ENCODE measurements around the gene ECE1.
"Not testable (repeated sequence)": the region's sequence is repeated elsewhere in the genome, so short reads cannot be mapped to it uniquely, and the experiment has no call there.

ECE1 gene

DNA sequence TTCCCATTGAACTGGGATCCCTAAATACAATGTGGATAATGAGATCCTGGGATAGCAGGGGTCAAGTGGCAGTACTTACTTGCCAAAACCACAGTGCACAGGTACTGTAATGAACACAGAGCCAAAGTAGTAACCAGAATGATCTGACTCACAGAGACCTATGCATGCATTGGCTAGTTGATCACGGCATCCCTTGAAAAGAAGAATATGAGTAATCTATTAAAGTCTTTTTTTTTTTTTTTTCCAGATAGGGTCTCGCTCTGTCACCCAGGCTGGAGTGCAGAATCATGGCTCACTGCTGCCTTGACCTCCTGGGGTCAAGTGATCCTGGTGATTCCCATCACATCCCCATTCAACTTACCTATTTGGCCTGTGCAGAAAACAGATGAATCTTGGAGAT, 84.1 kb downstream of the ECE1 start:
- H3K9me3 ChIP-seq (ENCODE audit: insufficient read depth, low read length), result no peaks in the 10 kb centered on the region
- H3K9ac ChIP-seq (ENCODE audit: insufficient read length, low read depth), result no peak overlapping the region
- no peaks in the 10 kb centered on the region for H3K27me3 ChIP-seq (ENCODE audit: insufficient read depth, insufficient read length)
- TF ChIP-seq SUZ12 (IDR thresholded peaks at IDR 0.05; ENCODE audit: extremely low read depth, insufficient read depth, insufficient read length) (no peak), ZNF274 (IDR thresholded peaks at IDR 0.05; ENCODE audit: low read depth, low read length) (no peak), YY1 (IDR thresholded peaks at IDR 0.05; ENCODE audit: insufficient read depth, insufficient read length) (no peak)
- H3K4me3 ChIP-seq (ENCODE audit: insufficient read length, low read depth), result no peak overlapping the region
- no peaks in the 10 kb centered on the region for H3K4me1 ChIP-seq (ENCODE audit: insufficient read depth, insufficient read length)
- no peak for DNase-seq (ENCODE audit: low read depth, low spot score)
- H3K36me3 ChIP-seq (ENCODE audit: insufficient read depth, insufficient read length, low read length), result no peaks in the 10 kb centered on the region

- TF ChIP-seq ZNF274 (IDR thresholded peaks at IDR 0.05; ENCODE audit: low read depth, low read length) (no peak), YY1 (IDR thresholded peaks at IDR 0.05; ENCODE audit: insufficient read depth, insufficient read length) (no peak), SUZ12 (IDR thresholded peaks at IDR 0.05; ENCODE audit: extremely low read depth, insufficient read depth, insufficient read length) (no peak)
- Histone ChIP-seq H3K27me3 (ENCODE audit: insufficient read depth, insufficient read length) (no peaks in the 10 kb centered on the region), H3K9me3 (ENCODE audit: insufficient read depth, low read length) (no peaks in the 10 kb centered on the region), H3K36me3 (ENCODE audit: insufficient read depth, insufficient read length, low read length) (no peaks in the 10 kb centered on the region), H3K4me1 (ENCODE audit: insufficient read depth, insufficient read length) (no peaks in the 10 kb centered on the region), H3K9ac (ENCODE audit: insufficient read length, low read depth) (no peak overlapping the region), H3K4me3 (ENCODE audit: insufficient read length, low read depth) (no peak overlapping the region)
- no peak for DNase-seq (ENCODE audit: low read depth, low spot score)
These were observed 84.8 kb downstream of the ECE1 start for GRCh38 chr1:21205416-21205815.

GRCh38 chr1:21201650-21202049, 88.6 kb downstream of the ECE1 start:
- no peak overlapping the region for H3K4me3 ChIP-seq (ENCODE audit: insufficient read length, low read depth)
- no peaks in the 10 kb centered on the region for H3K4me1 ChIP-seq (ENCODE audit: insufficient read depth, insufficient read length)
- no peaks in the 10 kb centered on the region for H3K9me3 ChIP-seq (ENCODE audit: insufficient read depth, low read length)
- DNase-seq (ENCODE audit: low read depth, low spot score), result no peak
- no peaks in the 10 kb centered on the region for H3K36me3 ChIP-seq (ENCODE audit: insufficient read depth, insufficient read length, low read length)
- H3K9ac ChIP-seq (ENCODE audit: insufficient read length, low read depth), result no peak overlapping the region
- TF ChIP-seq SUZ12 (IDR thresholded peaks at IDR 0.05; ENCODE audit: extremely low read depth, insufficient read depth, insufficient read length) (no peak), ZNF274 (IDR thresholded peaks at IDR 0.05; ENCODE audit: low read depth, low read length) (no peak), YY1 (IDR thresholded peaks at IDR 0.05; ENCODE audit: insufficient read depth, insufficient read length) (no peak)
- H3K27me3 ChIP-seq (ENCODE audit: insufficient read depth, insufficient read length), result no peaks in the 10 kb centered on the region

DNA sequence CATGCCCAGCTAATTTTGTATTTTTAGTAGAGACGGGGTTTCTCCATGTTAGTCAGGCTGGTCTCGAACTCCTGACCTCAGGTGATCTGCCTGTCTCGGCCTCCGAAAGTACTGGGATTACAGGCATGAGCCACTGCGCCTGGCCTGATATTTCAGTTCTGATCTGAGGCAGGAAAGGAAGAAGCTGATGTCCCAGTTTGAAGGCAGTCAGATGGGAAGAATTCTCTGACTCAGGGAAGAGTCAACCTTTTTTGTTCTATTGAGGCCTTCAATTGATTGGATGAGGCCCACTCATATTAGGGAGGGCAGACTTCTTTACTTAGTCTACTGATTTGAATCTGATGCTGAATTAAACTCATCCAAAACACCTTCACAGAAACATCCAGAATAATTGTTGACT, 89.0 kb downstream of the ECE1 start:
- not testable (repeated sequence) for H3K4me1 ChIP-seq (ENCODE audit: insufficient read depth, insufficient read length); H3K9me3 ChIP-seq (ENCODE audit: insufficient read depth, low read length); H3K27me3 ChIP-seq (ENCODE audit: insufficient read depth, insufficient read length); DNase-seq (ENCODE audit: low read depth, low spot score); H3K36me3 ChIP-seq (ENCODE audit: insufficient read depth, insufficient read length, low read length); H3K9ac ChIP-seq (ENCODE audit: insufficient read length, low read depth); H3K4me3 ChIP-seq (ENCODE audit: insufficient read length, low read depth)

GRCh38 chr1:21200767-21201166, 89.5 kb downstream of the ECE1 start:
- TF ChIP-seq SUZ12 (IDR thresholded peaks at IDR 0.05; ENCODE audit: extremely low read depth, insufficient read depth, insufficient read length), result no peak
- no peak for DNase-seq (ENCODE audit: low read depth, low spot score)
- Histone ChIP-seq H3K4me3 (ENCODE audit: insufficient read length, low read depth) (no peak overlapping the region), H3K9me3 (ENCODE audit: insufficient read depth, low read length) (no peaks in the 10 kb centered on the region), H3K27me3 (ENCODE audit: insufficient read depth, insufficient read length) (no peaks in the 10 kb centered on the region), H3K36me3 (ENCODE audit: insufficient read depth, insufficient read length, low read length) (no peaks in the 10 kb centered on the region), H3K9ac (ENCODE audit: insufficient read length, low read depth) (no peak overlapping the region), H3K4me1 (ENCODE audit: insufficient read depth, insufficient read length) (no peaks in the 10 kb centered on the region)

- TF ChIP-seq SUZ12 (IDR thresholded peaks at IDR 0.05; ENCODE audit: extremely low read depth, insufficient read depth, insufficient read length) (no peak), YY1 (IDR thresholded peaks at IDR 0.05; ENCODE audit: insufficient read depth, insufficient read length) (no peak)
- H3K9me3 ChIP-seq (ENCODE audit: insufficient read depth, low read length), result no peaks in the 10 kb centered on the region
- peaks cover 4% of the 10 kb centered on the region for H3K27me3 ChIP-seq (ENCODE audit: insufficient read depth, insufficient read length)
- no peaks in the 10 kb centered on the region for H3K36me3 ChIP-seq (ENCODE audit: insufficient read depth, insufficient read length, low read length)
- no peak for DNase-seq (ENCODE audit: low read depth, low spot score)
- no peak overlapping the region for H3K4me3 ChIP-seq (ENCODE audit: insufficient read length, low read depth)
- no peaks in the 10 kb centered on the region for H3K4me1 ChIP-seq (ENCODE audit: insufficient read depth, insufficient read length)
- no peak overlapping the region for H3K9ac ChIP-seq (ENCODE audit: insufficient read length, low read depth)
These were observed 91.3 kb downstream of the ECE1 start for GRCh38 chr1:21198929-21199328.

DNA sequence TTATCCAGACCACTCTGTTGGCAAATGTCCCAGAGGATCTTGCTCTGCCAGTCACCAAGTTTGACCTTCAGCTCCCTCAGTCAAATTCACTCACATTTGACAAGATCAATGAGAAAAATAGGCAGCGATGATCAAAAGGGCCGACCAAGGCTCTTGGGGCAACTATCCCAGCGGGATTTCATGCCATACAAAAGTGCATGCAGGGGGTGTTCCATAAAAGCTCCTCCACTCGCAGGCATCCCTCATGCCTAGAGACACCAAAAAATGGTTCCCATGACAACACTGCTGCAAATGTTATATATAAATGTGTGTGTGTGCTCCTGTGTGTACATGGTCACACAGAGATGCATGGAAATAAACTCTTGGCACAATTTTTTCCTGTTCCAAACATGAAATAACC, 97.4 kb downstream of the ECE1 start:
- Histone ChIP-seq H3K9me3 (ENCODE audit: insufficient read depth, low read length) (no peaks in the 10 kb centered on the region), H3K4me3 (ENCODE audit: insufficient read length, low read depth) (no peak overlapping the region), H3K4me1 (ENCODE audit: insufficient read depth, insufficient read length) (no peaks in the 10 kb centered on the region), H3K27me3 (ENCODE audit: insufficient read depth, insufficient read length) (peaks cover 40% of the 10 kb centered on the region), H3K9ac (ENCODE audit: insufficient read length, low read depth) (no peak overlapping the region), H3K36me3 (ENCODE audit: insufficient read depth, insufficient read length, low read length) (no peaks in the 10 kb centered on the region)
- no peak for TF ChIP-seq SUZ12 (IDR thresholded peaks at IDR 0.05; ENCODE audit: extremely low read depth, insufficient read depth, insufficient read length)
- TF ChIP-seq YY1 (IDR thresholded peaks at IDR 0.05; ENCODE audit: insufficient read depth, insufficient read length), result no peak
- no peak for DNase-seq (ENCODE audit: low read depth, low spot score)

- no peak for DNase-seq (ENCODE audit: low read depth, low spot score)
- TF ChIP-seq YY1 (IDR thresholded peaks at IDR 0.05; ENCODE audit: insufficient read depth, insufficient read length), result no peak
- no peak for TF ChIP-seq ZNF274 (IDR thresholded peaks at IDR 0.05; ENCODE audit: low read depth, low read length)
- TF ChIP-seq SUZ12 (IDR thresholded peaks at IDR 0.05; ENCODE audit: extremely low read depth, insufficient read depth, insufficient read length), result no peak
- Histone ChIP-seq H3K27me3 (ENCODE audit: insufficient read depth, insufficient read length) (peaks cover 46% of the 10 kb centered on the region), H3K4me1 (ENCODE audit: insufficient read depth, insufficient read length) (no peaks in the 10 kb centered on the region), H3K36me3 (ENCODE audit: insufficient read depth, insufficient read length, low read length) (no peaks in the 10 kb centered on the region), H3K4me3 (ENCODE audit: insufficient read length, low read depth) (no peak overlapping the region), H3K9ac (ENCODE audit: insufficient read length, low read depth) (no peak overlapping the region), H3K9me3 (ENCODE audit: insufficient read depth, low read length) (no peaks in the 10 kb centered on the region)
These were observed 98.0 kb downstream of the ECE1 start for GRCh38 chr1:21192284-21192683.

- not testable (repeated sequence) for H3K4me3 ChIP-seq (ENCODE audit: insufficient read length, low read depth); H3K9ac ChIP-seq (ENCODE audit: insufficient read length, low read depth); H3K4me1 ChIP-seq (ENCODE audit: insufficient read depth, insufficient read length); H3K36me3 ChIP-seq (ENCODE audit: insufficient read depth, insufficient read length, low read length); H3K9me3 ChIP-seq (ENCODE audit: insufficient read depth, low read length); DNase-seq (ENCODE audit: low read depth, low spot score)
- H3K27me3 ChIP-seq (ENCODE audit: insufficient read depth, insufficient read length), result peaks cover 48% of the 10 kb centered on the region
These were observed 99.5 kb downstream of the ECE1 start for GRCh38 chr1:21190771-21191170.

Data from NT2/D1 (cell line).